Activated CD8-positive, alpha-beta memory T cell treated with anti-CD3 and anti-CD28 coated beads, Interleukin-2, amount 50 U/mL, for 48 hours (primary cell): ENCODE data around the gene DVL3.
"Not testable (repeated sequence)": the region's sequence is repeated elsewhere in the genome, so short reads cannot be mapped to it uniquely, and the experiment has no call there.

Experiments
- DNase-seq: peaks from one replicate; pipeline ENCODE4 v3.0.0-alpha.2; 2020

Gene DVL3

GRCh38 chr3:184154885-184155643 lies at the start of gene DVL3:
TSS of gene DVL3 (plus strand) at chr3:184155377. CDS start at chr3:184155636, 259 bp downstream.
- DNase-seq = peak; percentile 73

DNA sequence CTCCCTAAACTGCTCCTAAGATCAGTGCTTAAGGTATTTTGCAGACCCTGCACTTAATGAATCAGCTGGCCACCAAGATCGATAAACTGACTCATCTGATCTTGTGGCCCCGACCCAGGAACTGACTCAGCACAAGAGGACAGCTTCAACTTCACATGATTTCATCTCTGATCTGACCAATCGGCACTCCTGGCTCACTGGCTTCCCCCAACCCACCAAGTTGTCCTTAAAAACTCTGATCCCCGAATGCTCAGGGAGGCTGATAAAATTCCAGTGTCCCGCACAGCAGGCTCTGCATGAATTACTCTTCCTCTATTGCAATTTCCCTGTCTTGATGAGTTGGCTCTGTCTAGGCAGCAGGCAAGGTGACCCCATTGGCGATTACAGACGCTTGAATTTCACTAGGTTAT lies 44.9 kb upstream of the DVL3 start:
- DNase-seq = no peak

DNA sequence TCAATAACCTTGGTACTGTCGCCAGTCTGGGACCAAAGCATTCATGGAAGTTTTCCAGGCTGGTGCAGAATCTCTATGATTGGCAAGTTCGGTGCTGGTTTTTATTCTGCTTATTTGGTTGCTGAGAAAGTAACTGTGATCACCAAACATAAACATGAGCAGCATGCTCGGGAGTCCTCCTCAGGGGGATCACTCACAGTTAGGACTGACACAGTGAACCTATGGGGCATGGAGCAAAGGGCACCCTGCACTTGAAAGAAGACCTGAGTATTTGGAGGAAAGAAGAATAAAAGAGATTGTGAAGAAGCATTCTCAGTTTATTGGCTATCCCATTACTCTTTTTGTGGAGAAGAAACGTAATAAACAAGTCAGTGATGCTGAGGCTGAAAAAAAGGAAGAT lies 39.2 kb upstream of the DVL3 start:
- DNase-seq = no peak

DNA sequence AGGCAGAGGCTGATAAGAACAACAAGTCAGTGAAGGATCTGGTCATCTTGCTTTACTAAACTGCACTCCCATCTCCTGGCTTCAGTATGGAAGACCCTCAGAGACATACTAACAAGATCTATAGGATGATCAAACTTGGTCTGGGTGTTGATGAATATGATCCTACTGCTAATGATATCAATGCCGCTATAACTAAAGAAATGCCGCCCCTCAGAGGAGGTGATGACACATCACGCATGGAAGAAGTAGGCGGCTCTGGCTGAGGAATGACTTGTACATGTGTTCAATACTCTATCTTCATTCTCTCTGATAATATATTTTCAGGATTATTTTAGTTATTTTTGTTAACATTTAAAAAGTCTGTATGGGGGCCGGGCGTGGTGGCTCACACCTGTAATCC lies 37.5 kb upstream of the DVL3 start:
- no peak for DNase-seq

- DNase-seq = not testable (repeated sequence)
These were observed 34.1 kb upstream of the DVL3 start for GRCh38 chr3:184121031-184121430.

DNA sequence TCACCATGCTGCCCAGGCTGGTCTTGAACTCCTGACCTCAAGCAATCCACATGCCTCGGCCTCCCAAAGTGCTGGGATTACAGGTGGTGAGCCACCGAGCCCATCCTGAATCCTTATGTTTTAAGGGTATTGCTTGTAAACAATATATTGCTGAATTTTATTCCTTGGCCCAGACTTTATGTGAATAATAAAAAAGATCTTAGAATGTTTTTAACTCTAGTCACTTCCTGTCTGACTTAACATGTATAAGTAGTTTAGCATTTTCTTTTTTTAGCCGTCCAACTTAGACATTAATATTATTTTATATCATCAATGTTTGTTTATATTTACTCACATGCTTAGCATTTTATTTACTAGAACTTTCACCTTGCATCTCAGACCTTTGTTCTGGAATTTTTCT lies 29.2 kb upstream of the DVL3 start:
- no peak for DNase-seq

GRCh38 chr3:184129012-184129411 lies 26.2 kb upstream of the DVL3 start:
- DNase-seq = no peak

- no peak for DNase-seq
These were observed 22.2 kb upstream of the DVL3 start for GRCh38 chr3:184132945-184133344.

GRCh38 chr3:184133840-184134745 lies 21.1 kb upstream of the DVL3 start:
- DNase-seq = peak; percentile 83

DNA sequence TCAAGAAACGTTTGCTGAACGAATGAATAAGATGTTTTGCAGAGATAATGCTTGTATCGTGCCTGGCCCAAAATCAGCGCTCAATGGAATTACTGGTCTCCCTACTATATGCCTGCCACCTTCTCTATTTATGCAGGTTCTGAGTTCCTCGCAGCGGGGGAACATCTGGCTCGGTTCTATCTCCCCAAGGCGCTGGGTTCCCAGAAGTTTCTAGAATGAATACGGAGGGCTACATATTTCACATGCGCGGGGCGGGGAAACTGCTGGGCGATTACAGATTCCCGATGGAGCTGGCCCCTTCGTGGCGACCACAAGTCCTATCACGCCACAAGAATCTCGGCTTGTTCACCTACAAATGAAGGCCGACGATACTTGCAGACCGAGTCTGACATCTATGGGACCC lies 20.4 kb upstream of the DVL3 start:
- no peak for DNase-seq

DNA sequence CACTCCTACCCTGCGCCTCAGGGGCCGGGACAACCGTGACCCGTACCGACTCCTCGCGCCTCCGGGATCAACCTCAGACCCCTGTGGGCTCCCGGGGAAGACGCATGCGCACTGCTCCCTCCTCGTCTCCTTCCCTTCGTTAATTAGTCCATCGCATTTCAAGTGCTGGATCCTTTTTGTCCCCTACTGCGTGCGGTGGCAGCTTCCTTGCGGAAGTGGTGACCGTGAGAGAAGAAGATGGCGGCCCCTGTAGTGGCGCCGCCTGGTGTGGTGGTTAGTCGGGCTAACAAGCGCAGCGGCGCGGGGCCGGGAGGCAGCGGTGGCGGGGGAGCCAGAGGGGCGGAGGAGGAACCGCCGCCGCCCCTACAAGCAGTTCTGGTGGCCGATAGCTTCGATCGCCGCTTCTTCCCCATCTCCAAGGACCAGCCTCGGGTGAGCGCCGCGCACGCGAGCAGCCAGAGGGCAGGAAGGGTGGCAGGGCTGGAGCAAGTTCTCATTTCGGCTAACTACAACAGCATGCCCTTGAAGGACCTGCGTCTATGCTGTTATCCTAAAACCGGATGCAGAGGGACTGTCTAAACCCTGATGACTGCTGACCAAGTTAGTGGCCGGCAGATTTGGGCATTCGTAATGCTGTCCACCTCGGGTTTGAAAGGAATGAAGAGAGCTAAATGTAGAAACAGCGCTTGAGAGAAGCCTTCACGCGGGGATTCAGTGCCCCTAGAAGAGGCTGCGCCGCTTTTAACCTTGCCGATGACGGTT lies 19.8 kb upstream of the DVL3 start, which contains the start of gene EIF2B5:
Gene EIF2B5, plus strand, starts transcription at position 210 of the 762 bp plus-strand sequence. Its CDS starts 28 bp downstream, at position 238.
- DNase-seq = peak; percentile 91

DNA sequence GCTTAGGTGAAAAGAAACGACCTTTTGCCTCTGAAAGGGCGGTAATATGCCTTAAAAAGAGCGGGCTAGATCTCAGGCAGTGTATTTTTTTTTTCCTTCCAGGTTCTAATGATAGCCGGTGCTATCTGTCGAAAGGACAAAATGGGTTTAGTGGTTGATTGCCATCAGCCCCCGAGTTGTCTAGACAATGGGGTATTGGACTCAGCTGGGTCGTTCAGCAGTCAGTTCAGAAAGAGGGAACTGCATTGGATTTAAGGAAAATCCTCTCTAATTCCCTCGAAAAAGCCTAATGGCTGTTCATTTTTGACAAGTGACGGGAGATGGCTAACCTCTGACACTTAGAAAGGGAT lies 19.3 kb upstream of the DVL3 start:
- DNase-seq = no peak

GRCh38 chr3:184140436-184140835 lies 14.7 kb upstream of the DVL3 start:
- no peak for DNase-seq

- no peak for DNase-seq
These were observed 13.0 kb upstream of the DVL3 start for GRCh38 chr3:184142199-184142598.

GRCh38 chr3:184143327-184143726 lies 11.8 kb upstream of the DVL3 start:
- DNase-seq = no peak

DNA sequence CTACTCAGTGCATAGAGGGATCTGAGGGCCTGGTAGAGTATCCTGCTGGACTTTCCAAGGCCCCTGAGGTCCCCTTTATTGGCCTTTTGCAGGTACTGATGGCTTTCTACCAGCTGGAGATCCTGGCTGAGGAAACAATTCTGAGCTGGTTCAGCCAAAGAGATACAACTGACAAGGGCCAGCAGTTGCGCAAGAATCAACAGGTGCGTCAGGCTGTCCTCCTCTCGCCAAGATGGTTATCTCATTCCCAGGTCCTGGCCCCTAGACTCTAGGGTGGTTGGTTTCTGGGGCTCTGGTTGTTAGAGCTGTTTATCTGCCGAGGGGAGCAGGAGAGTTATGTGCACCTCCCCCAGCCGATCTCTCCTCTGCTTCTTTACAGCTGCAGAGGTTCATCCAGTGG lies 10.7 kb upstream of the DVL3 start:
- no peak for DNase-seq

- DNase-seq = no peak
These were observed 10.1 kb upstream of the DVL3 start for GRCh38 chr3:184145111-184145524.

DNA sequence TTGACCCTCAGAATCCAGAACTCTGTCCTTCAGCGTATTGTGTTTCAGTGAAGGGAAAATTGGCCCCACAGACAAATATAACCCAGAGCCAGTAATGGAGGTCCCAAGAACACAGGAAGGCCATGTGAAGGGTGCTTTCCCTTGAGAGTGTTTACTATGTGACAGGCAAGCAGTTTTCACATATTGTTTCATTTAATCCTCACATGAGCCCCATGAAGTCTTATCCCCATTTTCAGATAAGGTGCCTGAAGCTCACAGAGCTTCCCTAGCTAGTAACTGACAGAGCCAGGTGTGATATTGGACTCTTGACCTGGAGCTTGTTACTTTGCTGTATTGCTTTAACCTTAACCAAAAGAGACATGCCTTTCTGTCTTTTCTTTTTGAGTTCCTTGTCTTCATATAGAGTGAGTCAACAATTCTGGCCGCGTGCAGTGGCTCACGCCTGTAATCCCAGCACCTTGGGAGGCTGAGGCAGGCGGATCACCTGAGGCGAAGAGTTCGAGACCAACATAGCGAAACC lies 9.4 kb upstream of the DVL3 start:
- DNase-seq = no peak

GRCh38 chr3:184148076-184148475 lies 7.1 kb upstream of the DVL3 start:
- DNase-seq = no peak

- DNase-seq = no peak
These were observed 6.1 kb upstream of the DVL3 start for GRCh38 chr3:184149123-184149522.

DNA sequence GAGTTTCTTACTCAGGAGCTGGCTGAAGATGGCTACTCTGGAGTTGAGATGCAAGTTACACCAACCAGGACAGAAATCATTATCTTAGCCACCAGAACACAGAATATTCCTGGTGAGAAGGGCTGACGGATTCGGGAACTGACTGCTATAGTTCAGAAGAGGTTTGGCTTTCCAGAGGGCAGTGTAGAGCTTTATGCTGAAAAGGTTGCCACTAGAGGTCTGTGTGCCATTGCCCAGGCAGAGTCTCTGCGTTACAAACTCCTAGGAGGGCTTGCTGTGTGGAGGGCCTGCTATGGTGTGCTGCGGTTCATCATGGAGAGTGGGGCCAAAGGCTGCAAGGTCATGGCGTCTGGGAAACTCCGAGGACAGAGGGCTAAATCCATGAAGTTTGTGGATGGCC lies 5.4 kb upstream of the DVL3 start:
- not testable (repeated sequence) for DNase-seq

DNA sequence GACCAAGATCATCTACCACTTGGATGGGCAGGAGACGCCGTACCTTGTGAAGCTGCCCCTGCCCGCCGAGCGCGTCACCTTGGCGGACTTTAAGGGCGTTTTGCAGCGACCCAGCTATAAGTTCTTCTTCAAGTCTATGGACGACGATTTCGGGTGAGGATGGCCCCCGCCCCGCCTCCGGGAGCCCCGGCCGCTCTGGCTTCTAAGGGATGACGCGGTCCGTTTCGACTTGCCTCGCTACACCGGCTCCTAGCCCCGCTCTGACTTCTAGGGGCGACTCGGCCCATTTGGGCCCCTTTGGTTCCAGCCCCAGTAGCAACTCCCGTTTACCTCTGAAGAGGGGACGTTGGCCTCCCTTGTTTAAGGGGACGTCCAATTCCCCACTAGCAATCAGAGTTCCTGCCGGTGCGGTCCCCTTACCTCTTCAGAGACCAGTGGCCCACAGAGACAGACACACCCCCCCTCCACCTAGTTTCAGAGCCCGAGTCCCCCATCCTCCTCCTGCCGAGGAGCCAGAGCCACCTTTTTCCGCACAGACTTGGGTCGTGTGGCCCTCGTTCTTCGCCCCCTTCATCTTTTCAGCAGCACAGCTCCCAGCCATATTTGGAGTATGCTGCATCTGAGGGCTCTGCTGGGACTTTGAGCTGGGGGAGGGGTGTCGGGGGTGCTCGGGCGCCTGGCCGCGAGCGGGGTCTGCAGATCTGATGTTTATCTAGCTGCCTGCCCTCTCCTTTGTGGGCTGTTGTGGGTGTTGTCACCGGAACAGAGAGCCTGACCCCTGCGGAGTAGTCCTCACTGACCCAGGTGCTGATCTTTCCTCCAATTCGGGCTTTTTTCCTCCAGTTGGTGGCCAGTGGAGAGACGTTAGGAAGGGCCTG lies 706 bp downstream of the DVL3 start:
- peak; percentile 82 for DNase-seq
